Measurements from ENCODE around the gene TM9SF1. TPM values are rescaled to one million over a fixed set of nuclear protein-coding genes. Genes with fewer than 3 reads are reported as not detected.

Gene TM9SF1
- total and polyA plus RNA-seq, 2 of the 13 experiments (the other 11 are each of a cell fraction or from before 2014, with no cell fraction given) = 83.2 to 110 TPM

- peak; percentile 97 for TF ChIP-seq ZHX1 (CRISPR knock-in tag; IDR thresholded peaks at IDR 0.05; ENCODE audit: low read depth)
- TF ChIP-seq ATF1 (CRISPR knock-in tag; IDR thresholded peaks at IDR 0.05) = no peak
- TF ChIP-seq YEATS4 (CRISPR knock-in tag; IDR thresholded peaks at IDR 0.05; ENCODE audit: borderline replicate concordance) = peak; percentile 100
- peak; percentile 98 for TF ChIP-seq THAP7 (CRISPR knock-in tag; IDR thresholded peaks at IDR 0.05)
- TF ChIP-seq TGIF2 (CRISPR knock-in tag; IDR thresholded peaks at IDR 0.05) = peak; percentile 99
- TF ChIP-seq YEATS2 (CRISPR knock-in tag; IDR thresholded peaks at IDR 0.05; ENCODE audit: borderline replicate concordance) = peak; percentile 100
- peak; percentile 73 for TF ChIP-seq NFYC (CRISPR knock-in tag; IDR thresholded peaks at IDR 0.05)
- peak; percentile 65 for TF ChIP-seq ZNF879 (CRISPR knock-in tag; IDR thresholded peaks at IDR 0.05)
- TF ChIP-seq CAMTA2 (CRISPR knock-in tag; IDR thresholded peaks at IDR 0.05; ENCODE audit: borderline replicate concordance) = peak; percentile 100
- peak; percentile 100 for TF ChIP-seq MXI1 (IDR thresholded peaks at IDR 0.05; ENCODE audit: borderline replicate concordance, low read depth, low read length)
- no peak; the same call in none of the 2 replicates for TF ChIP-seq PRDM4 (CRISPR knock-in tag; IDR thresholded peaks at IDR 0.05; ENCODE audit: borderline replicate concordance)
- TF ChIP-seq ZIK1 (CRISPR knock-in tag; IDR thresholded peaks at IDR 0.05; ENCODE audit: borderline replicate concordance, low read depth) = peak; percentile 93; the same call in 1 of the 2 replicates
- TF ChIP-seq TBP (CRISPR knock-in tag; IDR thresholded peaks at IDR 0.05) = 0 out of 2 replicates have a peak, but pooled peaks have one; percentile 85
- peak; percentile 99 for TF ChIP-seq BCL3 (CRISPR knock-in tag; IDR thresholded peaks at IDR 0.05)
- TF ChIP-seq NCOA2 (CRISPR knock-in tag; IDR thresholded peaks at IDR 0.05) = peak; percentile 80; the same call in 1 of the 2 replicates
- TF ChIP-seq PAF1 (CRISPR knock-in tag; IDR thresholded peaks at IDR 0.05) = peak; percentile 57; the same call in 1 of the 2 replicates
- no peak for TF ChIP-seq PAWR (CRISPR knock-in tag; IDR thresholded peaks at IDR 0.05; ENCODE audit: borderline replicate concordance)
- peak; percentile 95 for TF ChIP-seq ZMAT3 (CRISPR knock-in tag; conservative IDR thresholded peaks at IDR 0.05)
- TF ChIP-seq ZNF703 (CRISPR knock-in tag; IDR thresholded peaks at IDR 0.05; ENCODE audit: borderline replicate concordance) = no peak
- TF ChIP-seq MYNN (CRISPR knock-in tag; IDR thresholded peaks at IDR 0.05; ENCODE audit: low read depth) = peak; percentile 95
- TF ChIP-seq ELF3 (CRISPR knock-in tag; IDR thresholded peaks at IDR 0.05) = peak; percentile 98
- no peak for TF ChIP-seq CCDC6 (CRISPR knock-in tag; IDR thresholded peaks at IDR 0.05)
These were observed 6.8 kb downstream of the TM9SF1 start, which contains the start of gene IPO4 (continued) for GRCh38 chr14:24188251-24189058.
